Nephron progenitor cell (in vitro differentiated cells): Measurements from ENCODE around the gene DAPK1.

Experiments
- DNase-seq: peaks from one replicate; pipeline ENCODE4 v3.0.0; 2021
- H3K27ac Mint-ChIP-seq: 2 replicates; pipeline ENCODE4 v1.8.0; 2021; ENCODE audit warnings: mild to moderate bottlenecking, moderate library complexity, mixed read lengths
- H3K27me3 Mint-ChIP-seq: 2 replicates; pipeline ENCODE4 v1.8.0; 2021; ENCODE audit warnings: mild to moderate bottlenecking, low read depth, mixed read lengths; ENCODE audit not compliant: poor library complexity
- H3K36me3 Mint-ChIP-seq: 2 replicates; pipeline ENCODE4 v1.8.0; 2021; ENCODE audit warnings: low read depth, mixed read lengths
- H3K4me1 Mint-ChIP-seq: 2 replicates; pipeline ENCODE4 v1.8.0; 2021; ENCODE audit warnings: mixed read lengths
- H3K4me3 Mint-ChIP-seq: 2 replicates; pipeline ENCODE4 v1.8.0; 2021; ENCODE audit warnings: mild to moderate bottlenecking, moderate library complexity, mixed read lengths
- H3K9me3 Mint-ChIP-seq: 2 replicates; pipeline ENCODE4 v1.8.0; 2021; ENCODE audit warnings: mild to moderate bottlenecking, moderate library complexity, mixed read lengths
- TF ChIP-seq, protein P1 (sequence below): fragments of 200-600 bp; sonication (generic); IDR thresholded peaks from 2 replicates; pipeline ENCODE4 v1.5.0; 2021; ENCODE audit warnings: antibody characterized with exemption

Gene DAPK1

DNA sequence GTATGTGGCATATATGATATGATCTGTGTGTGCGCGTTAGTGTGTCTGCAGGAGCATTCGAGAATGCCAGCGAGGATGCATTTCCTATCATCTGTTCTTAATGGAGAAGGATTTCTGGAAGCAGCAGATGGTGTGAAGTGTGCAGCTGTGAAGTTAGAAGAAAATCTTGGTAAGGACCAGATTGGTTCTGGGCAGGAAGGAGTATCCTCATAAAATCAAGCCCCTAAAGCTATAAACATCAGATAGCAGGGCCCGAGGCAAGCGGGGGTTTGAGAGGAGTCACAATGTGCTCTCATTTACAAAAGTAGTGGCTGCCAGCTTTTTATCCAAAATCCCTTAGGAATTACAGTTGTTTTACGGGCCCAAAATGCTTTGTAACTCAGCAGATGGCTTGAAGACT, 40.0 kb downstream of the DAPK1 start:
- DNase-seq = no peak
- TF ChIP-seq, protein P1, sequence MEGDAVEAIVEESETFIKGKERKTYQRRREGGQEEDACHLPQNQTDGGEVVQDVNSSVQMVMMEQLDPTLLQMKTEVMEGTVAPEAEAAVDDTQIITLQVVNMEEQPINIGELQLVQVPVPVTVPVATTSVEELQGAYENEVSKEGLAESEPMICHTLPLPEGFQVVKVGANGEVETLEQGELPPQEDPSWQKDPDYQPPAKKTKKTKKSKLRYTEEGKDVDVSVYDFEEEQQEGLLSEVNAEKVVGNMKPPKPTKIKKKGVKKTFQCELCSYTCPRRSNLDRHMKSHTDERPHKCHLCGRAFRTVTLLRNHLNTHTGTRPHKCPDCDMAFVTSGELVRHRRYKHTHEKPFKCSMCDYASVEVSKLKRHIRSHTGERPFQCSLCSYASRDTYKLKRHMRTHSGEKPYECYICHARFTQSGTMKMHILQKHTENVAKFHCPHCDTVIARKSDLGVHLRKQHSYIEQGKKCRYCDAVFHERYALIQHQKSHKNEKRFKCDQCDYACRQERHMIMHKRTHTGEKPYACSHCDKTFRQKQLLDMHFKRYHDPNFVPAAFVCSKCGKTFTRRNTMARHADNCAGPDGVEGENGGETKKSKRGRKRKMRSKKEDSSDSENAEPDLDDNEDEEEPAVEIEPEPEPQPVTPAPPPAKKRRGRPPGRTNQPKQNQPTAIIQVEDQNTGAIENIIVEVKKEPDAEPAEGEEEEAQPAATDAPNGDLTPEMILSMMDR = no peak
- Mint-ChIP-seq H3K4me3 (no peak overlapping the region), H3K4me1 (peaks cover 30% of the 10 kb centered on the region), H3K27ac (peak overlapping the region; percentile 1), H3K9me3 (no peaks in the 10 kb centered on the region), H3K36me3 (peaks cover 18% of the 10 kb centered on the region), H3K27me3 (no peaks in the 10 kb centered on the region)

DNA sequence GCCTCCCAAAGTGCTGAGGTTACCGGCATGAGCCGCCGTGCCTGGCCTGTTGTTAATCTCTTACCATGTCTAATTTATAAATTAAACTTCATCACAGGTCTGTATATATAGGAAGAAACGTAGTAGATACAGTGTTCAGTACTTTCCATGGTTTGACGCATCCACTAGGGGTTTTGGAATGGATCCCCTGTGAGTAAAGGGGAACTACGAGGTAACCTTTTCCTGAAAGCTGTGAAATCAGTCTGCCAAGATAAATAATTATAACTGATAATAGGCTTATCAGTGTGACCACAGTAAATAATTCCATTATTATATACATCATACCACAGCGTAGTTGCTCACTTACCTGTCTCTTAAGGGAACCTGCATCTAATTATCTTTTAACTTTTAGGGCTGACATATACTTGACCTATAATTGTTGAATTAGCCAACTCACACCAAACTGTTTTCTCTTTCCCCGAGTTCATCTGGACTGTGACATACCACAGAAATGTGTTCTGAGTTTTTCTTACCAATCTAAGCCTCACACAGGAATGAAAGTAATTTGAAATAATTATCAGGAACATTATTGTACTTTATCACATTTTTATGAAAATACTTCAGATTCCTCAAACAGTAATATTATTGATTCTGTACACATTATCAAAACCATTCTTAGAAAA, 42.9 kb downstream of the DAPK1 start:
- no peak overlapping the region for H3K27ac Mint-ChIP-seq
- TF ChIP-seq, protein P1 = no peak
- no peaks in the 10 kb centered on the region for H3K27me3 Mint-ChIP-seq
- no peaks in the 10 kb centered on the region for H3K9me3 Mint-ChIP-seq
- H3K4me1 Mint-ChIP-seq = peaks cover 22% of the 10 kb centered on the region
- no peak for DNase-seq
- peaks cover 18% of the 10 kb centered on the region for H3K36me3 Mint-ChIP-seq
- no peak overlapping the region for H3K4me3 Mint-ChIP-seq

DNA sequence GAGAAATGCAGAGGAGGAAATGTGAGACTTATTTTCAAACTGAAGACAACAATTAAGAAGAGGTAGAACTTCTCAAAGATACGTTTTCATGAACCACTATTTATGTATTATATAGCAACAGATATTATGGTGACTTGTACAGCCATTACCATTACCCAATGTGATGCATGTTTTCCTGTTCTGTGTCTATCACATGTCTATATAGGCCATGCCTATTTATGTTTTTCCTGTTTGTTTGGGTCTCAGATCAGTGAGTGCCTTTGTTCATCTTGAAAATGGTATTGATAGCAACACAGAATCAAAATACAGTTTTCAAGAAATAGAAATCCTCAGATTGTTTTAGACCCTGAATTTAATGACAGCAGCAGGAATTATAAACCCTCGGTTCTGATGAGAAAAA, 44.0 kb downstream of the DAPK1 start:
- Mint-ChIP-seq H3K36me3 (peaks cover 18% of the 10 kb centered on the region), H3K4me1 (peaks cover 24% of the 10 kb centered on the region), H3K4me3 (no peak overlapping the region), H3K27me3 (no peaks in the 10 kb centered on the region), H3K27ac (no peak overlapping the region), H3K9me3 (no peaks in the 10 kb centered on the region)
- TF ChIP-seq, protein P1 = no peak
- no peak for DNase-seq

DNA sequence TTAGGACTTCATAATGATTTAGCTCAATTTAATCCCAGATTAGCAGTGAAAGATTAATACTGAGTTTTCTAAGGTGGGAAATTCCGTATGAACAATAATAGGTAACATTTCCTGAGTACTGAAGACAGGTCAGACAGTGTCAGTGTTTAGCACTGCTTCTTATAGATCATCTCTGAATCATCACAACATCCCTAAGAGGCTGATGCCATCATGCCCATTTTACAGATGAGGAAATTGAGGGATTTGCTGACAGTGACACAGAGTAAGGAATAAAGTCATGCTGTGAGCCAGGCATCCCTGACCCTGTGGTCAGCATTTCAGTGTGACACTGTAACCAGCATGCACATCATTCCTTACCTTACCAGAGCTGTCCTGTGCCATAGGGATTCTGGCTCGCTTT, 44.5 kb downstream of the DAPK1 start:
- Mint-ChIP-seq H3K36me3 (peaks cover 18% of the 10 kb centered on the region), H3K4me3 (no peak overlapping the region), H3K4me1 (peaks cover 22% of the 10 kb centered on the region), H3K9me3 (no peaks in the 10 kb centered on the region), H3K27ac (no peak overlapping the region), H3K27me3 (no peaks in the 10 kb centered on the region)
- DNase-seq = no peak
- TF ChIP-seq, protein P1 = no peak

DNA sequence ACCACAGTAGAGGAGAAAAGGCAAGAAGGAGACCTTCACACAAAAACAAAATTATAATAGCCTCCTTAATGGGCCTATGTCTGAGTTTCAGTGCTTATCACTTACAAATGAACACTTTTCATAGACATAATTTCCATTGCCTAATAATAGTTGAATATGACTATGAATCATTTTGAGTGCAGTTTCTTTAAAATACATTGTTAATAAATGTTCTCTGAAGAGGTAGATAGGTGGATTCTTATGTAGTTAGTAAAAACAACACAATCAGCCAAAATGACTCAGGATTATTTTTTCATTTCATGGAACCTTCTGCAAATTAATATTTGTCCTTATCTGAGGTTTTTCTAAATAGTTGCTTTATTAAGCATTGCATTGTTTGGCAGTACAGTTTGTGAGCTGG, 45.6 kb downstream of the DAPK1 start:
- no peak for DNase-seq
- TF ChIP-seq, protein P1 = no peak
- Mint-ChIP-seq H3K9me3 (no peaks in the 10 kb centered on the region), H3K4me3 (no peak overlapping the region), H3K27me3 (peaks cover 4% of the 10 kb centered on the region), H3K27ac (no peak overlapping the region), H3K4me1 (peaks cover 11% of the 10 kb centered on the region), H3K36me3 (peaks cover 18% of the 10 kb centered on the region)

DNA sequence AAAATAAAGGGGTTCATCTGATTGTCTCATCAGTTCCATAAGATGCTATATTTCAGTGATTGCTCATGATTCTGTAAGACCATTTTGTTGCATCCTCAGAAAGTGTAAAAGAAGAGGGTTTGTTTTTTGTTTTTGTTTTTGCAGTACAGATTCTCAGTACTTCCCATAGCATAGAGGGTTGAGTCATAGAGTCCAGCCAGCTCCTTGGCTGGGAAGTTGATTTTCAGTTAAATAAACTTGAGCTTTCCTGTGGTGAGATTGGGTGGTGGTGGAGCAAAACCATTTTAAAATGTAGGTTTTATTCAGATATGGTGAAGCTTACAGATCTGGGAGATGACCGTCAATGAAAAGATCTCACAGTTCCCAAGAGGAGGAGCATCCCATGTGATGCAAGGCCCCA, 48.2 kb downstream of the DAPK1 start:
- Mint-ChIP-seq H3K9me3 (peaks cover 3% of the 10 kb centered on the region), H3K27me3 (peaks cover 4% of the 10 kb centered on the region), H3K4me3 (no peak overlapping the region), H3K27ac (peak overlapping the region; percentile 26), H3K36me3 (peaks cover 18% of the 10 kb centered on the region), H3K4me1 (peaks cover 19% of the 10 kb centered on the region)
- no peak for DNase-seq
- TF ChIP-seq, protein P1 = no peak
